ENCODE results near the gene APOD. TPM values are rescaled to one million over a fixed set of nuclear protein-coding genes. Genes with fewer than 3 reads are reported as not detected.
"Not testable (repeated sequence)": the region's sequence is repeated elsewhere in the genome, so short reads cannot be mapped to it uniquely, and the experiment has no call there.

Gene APOD
- total and polyA plus RNA-seq, 10 of the 15 experiments (the other 5 are each of a cell fraction or from before 2014, with no cell fraction given), result 0.06 to 0.77 (median 0.47) TPM; not detected in 3

- BruUV-seq (replicated peaks); FAIRE-seq; H4K20me1 ChIP-seq (ENCODE audit: control insufficient read depth, insufficient read depth); H3K36me3 ChIP-seq (ENCODE audit: control insufficient read depth in 2 of 2, insufficient read depth in 2 of 2, low read length in 1 of 2); H3K27me3 ChIP-seq (replicated peaks in 1 of 2; ENCODE audit: control insufficient read depth in 2 of 2, insufficient read depth in 2 of 2, low read length in 1 of 2); H3K79me2 ChIP-seq (ENCODE audit: control insufficient read depth, insufficient read depth, low read length); H3K27ac ChIP-seq (ENCODE audit: control insufficient read depth, insufficient read depth); H3K4me1 ChIP-seq (ENCODE audit: control insufficient read depth, insufficient read depth, low read length); H2AFZ ChIP-seq (ENCODE audit: control insufficient read depth, low read depth, low read length); ATAC-seq; RAD21 ChIA-PET (ENCODE audit: unreplicated experiment); H3K9me3 ChIP-seq (replicated peaks; ENCODE audit: control insufficient read depth, insufficient read depth, low read length); DNase-seq (ENCODE audit: low read depth, low spot score); H3K4me2 ChIP-seq (ENCODE audit: control insufficient read depth, insufficient read depth); H3K9ac ChIP-seq (ENCODE audit: control insufficient read depth, insufficient read depth, low read length); CTCF ChIA-PET; POLR2A ChIA-PET; H3K4me3 ChIP-seq; SMC1A ChIA-PET (ENCODE audit: uncharacterized antibody, unreplicated experiment): not testable (repeated sequence)
- intact Hi-C loops (cut with micrococcal nuclease; ENCODE audit: unreplicated experiment), result loop anchor here (5.0 kb wide), 2 partner anchors 98 to 233 kb away; no protein-coding TSS in a partner anchor
- WGBS (ENCODE audit: insufficient coverage, insufficient replicate concordance, low lambda C conversion rate, missing lambda C conversion rate), result 58% methylated on average over 25 of the region's 26 CpGs
- in situ Hi-C loops (cut with MboI), result loop anchor here (5.0 to 10.0 kb wide), 2 partner anchors 108 to 225 kb away; no protein-coding TSS in a partner anchor
Measured at GRCh38 chr3:195619591-195620369, 36.0 kb upstream of the APOD start.

GRCh38 chr3:195617784-195618659 lies 34.3 kb upstream of the APOD start:
- H3K4me1 ChIP-seq (ENCODE audit: control insufficient read depth, insufficient read depth, low read length); SMC1A ChIA-PET (ENCODE audit: uncharacterized antibody, unreplicated experiment); ATAC-seq; CTCF ChIA-PET; POLR2A ChIA-PET; BruUV-seq (replicated peaks); H3K79me2 ChIP-seq (ENCODE audit: control insufficient read depth, insufficient read depth, low read length); H3K9me3 ChIP-seq (replicated peaks; ENCODE audit: control insufficient read depth, insufficient read depth, low read length); H3K36me3 ChIP-seq (ENCODE audit: control insufficient read depth in 2 of 2, insufficient read depth in 2 of 2, low read length in 1 of 2); H3K4me3 ChIP-seq; H3K4me2 ChIP-seq (ENCODE audit: control insufficient read depth, insufficient read depth); FAIRE-seq; RAD21 ChIA-PET (ENCODE audit: unreplicated experiment); H3K9ac ChIP-seq (ENCODE audit: control insufficient read depth, insufficient read depth, low read length); H3K27ac ChIP-seq (ENCODE audit: control insufficient read depth, insufficient read depth); H3K27me3 ChIP-seq (replicated peaks in 1 of 2; ENCODE audit: control insufficient read depth in 2 of 2, insufficient read depth in 2 of 2, low read length in 1 of 2); H2AFZ ChIP-seq (ENCODE audit: control insufficient read depth, low read depth, low read length); DNase-seq (ENCODE audit: low read depth, low spot score); H4K20me1 ChIP-seq (ENCODE audit: control insufficient read depth, insufficient read depth): not testable (repeated sequence)
- WGBS (ENCODE audit: insufficient coverage, insufficient replicate concordance, low lambda C conversion rate, missing lambda C conversion rate), result 59% methylated on average over 24 of the region's 28 CpGs
- intact Hi-C loops (cut with micrococcal nuclease; ENCODE audit: unreplicated experiment), result loop anchor here (5.0 kb wide), 1 partner anchor 99 kb away; no protein-coding TSS in a partner anchor
- in situ Hi-C loops (cut with MboI), result loop anchor here (5.0 kb wide), 1 partner anchor 109 kb away; no protein-coding TSS in a partner anchor

- H3K4me2 ChIP-seq (ENCODE audit: control insufficient read depth, insufficient read depth); H3K4me3 ChIP-seq; H2AFZ ChIP-seq (ENCODE audit: control insufficient read depth, low read depth, low read length); ATAC-seq; H4K20me1 ChIP-seq (ENCODE audit: control insufficient read depth, insufficient read depth); H3K36me3 ChIP-seq (ENCODE audit: control insufficient read depth in 2 of 2, insufficient read depth in 2 of 2, low read length in 1 of 2); H3K27me3 ChIP-seq (replicated peaks in 1 of 2; ENCODE audit: control insufficient read depth in 2 of 2, insufficient read depth in 2 of 2, low read length in 1 of 2); H3K27ac ChIP-seq (ENCODE audit: control insufficient read depth, insufficient read depth); SMC1A ChIA-PET (ENCODE audit: uncharacterized antibody, unreplicated experiment); DNase-seq (ENCODE audit: low read depth, low spot score); H3K9me3 ChIP-seq (replicated peaks; ENCODE audit: control insufficient read depth, insufficient read depth, low read length); H3K9ac ChIP-seq (ENCODE audit: control insufficient read depth, insufficient read depth, low read length); POLR2A ChIA-PET; RAD21 ChIA-PET (ENCODE audit: unreplicated experiment); FAIRE-seq; BruUV-seq (replicated peaks); H3K4me1 ChIP-seq (ENCODE audit: control insufficient read depth, insufficient read depth, low read length); CTCF ChIA-PET; H3K79me2 ChIP-seq (ENCODE audit: control insufficient read depth, insufficient read depth, low read length): not testable (repeated sequence)
- intact Hi-C loops (cut with micrococcal nuclease; ENCODE audit: unreplicated experiment), result loop anchor here (5.0 kb wide), 1 partner anchor 100 kb away; no protein-coding TSS in a partner anchor
- 70% methylated on average over 5 of the region's 5 CpGs for WGBS (ENCODE audit: insufficient coverage, insufficient replicate concordance, low lambda C conversion rate, missing lambda C conversion rate)
- in situ Hi-C loops (cut with MboI), result loop anchor here (5.0 kb wide), 1 partner anchor 110 kb away; no protein-coding TSS in a partner anchor
Measured at GRCh38 chr3:195617134-195617533, 33.4 kb upstream of the APOD start.

Measured in GM12878 (cell line).